ENCODE measurements around the gene CTDNEP1.

Gene CTDNEP1

DNA sequence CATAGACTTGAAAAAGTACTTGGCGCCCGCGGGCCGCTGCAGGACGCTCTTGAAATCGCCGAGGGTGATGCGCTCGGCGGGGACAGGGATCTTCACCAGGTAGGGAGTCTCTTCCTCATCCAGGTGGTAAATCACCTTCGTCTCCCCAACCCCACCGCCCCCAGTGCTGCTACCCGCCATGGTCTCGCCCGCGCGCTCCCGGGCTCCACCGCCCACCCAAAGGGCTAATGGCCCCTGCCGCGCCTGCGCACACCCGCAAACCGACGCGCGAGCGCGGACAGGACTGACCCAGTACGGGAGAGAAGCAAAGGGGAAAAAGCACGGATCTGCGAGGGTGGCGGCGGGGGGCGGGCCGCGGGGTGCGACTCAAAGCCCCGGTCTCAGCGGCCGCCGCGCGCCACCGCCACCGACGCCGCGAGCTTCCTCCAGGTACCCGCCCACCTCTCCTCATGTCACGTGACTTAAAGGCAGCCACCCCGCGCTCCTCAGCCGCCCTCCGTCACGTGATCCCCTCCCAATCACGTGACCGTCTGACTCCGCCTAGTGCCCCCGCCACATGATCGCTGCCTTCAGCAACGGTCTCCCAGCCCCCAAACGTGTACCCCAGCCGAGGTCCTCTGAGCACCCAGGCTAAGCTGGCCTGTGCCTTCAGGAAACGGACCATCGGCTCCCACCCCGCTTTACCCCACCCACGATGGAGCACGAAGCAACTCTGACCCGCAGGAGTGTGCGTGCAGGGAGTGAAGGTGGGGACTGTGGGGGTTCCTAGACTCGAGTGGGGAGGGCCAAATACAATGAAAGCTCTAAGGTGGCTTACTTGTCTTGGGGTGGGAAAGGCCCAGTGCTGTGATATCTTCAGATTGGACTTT lies 17.2 kb downstream of the CTDNEP1 start, which contains the start of gene DVL2:
Gene DVL2 (minus strand): TSS at position 435 of the 869 bp plus-strand sequence. CDS start 255 bp downstream, at position 180.
- Histone ChIP-seq H3K27me3 (ENCODE audit: control insufficient read depth, insufficient read depth, low read length) (no peaks in the 10 kb centered on the region), H3K9me3 (ENCODE audit: control insufficient read depth, insufficient read depth, low read length) (no peaks in the 10 kb centered on the region), H3K4me3 (ENCODE audit: low read depth, low read length) (peak within 1 kb of the TSS; percentile 78), H3K4me1 (ENCODE audit: control insufficient read depth, insufficient read depth, low read length) (peaks cover 8% of the 10 kb centered on the region), H3K9ac (ENCODE audit: low read depth, low read length) (peak within 1 kb of the TSS; percentile 48), H3K36me3 (ENCODE audit: control insufficient read depth, insufficient read depth, low read length) (peaks cover 33% of the 10 kb centered on the region)

DNA sequence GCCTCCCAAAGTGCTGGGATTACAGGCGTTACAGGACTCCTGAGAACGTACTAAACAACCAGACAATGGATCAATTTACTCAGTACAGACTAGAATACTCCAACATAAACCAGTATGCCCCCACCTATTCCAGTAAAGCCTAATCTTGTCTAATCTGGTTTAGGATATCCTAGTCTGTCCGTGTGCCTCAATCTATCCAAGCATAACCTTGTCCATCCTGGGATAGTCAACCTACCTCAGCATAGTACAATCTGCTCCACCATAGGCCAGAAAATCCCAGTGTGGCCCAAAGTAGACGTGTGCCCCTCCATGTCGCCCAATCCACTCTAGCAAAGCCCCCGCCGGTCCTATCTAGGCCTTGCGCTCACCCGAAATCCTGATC lies 17.8 kb downstream of the CTDNEP1 start:
- Histone ChIP-seq H3K4me1 (ENCODE audit: control insufficient read depth, insufficient read depth, low read length) (peaks cover 8% of the 10 kb centered on the region), H3K9me3 (ENCODE audit: control insufficient read depth, insufficient read depth, low read length) (no peaks in the 10 kb centered on the region), H3K4me3 (ENCODE audit: low read depth, low read length) (peak overlapping the region; percentile 78), H3K9ac (ENCODE audit: low read depth, low read length) (peak overlapping the region; percentile 48), H3K36me3 (ENCODE audit: control insufficient read depth, insufficient read depth, low read length) (peaks cover 38% of the 10 kb centered on the region), H3K27me3 (ENCODE audit: control insufficient read depth, insufficient read depth, low read length) (no peaks in the 10 kb centered on the region)

- Histone ChIP-seq H3K4me1 (ENCODE audit: control insufficient read depth, insufficient read depth, low read length) (peaks cover 4% of the 10 kb centered on the region), H3K36me3 (ENCODE audit: control insufficient read depth, insufficient read depth, low read length) (peaks cover 53% of the 10 kb centered on the region), H3K9ac (ENCODE audit: low read depth, low read length) (no peak overlapping the region), H3K9me3 (ENCODE audit: control insufficient read depth, insufficient read depth, low read length) (no peaks in the 10 kb centered on the region), H3K27me3 (ENCODE audit: control insufficient read depth, insufficient read depth, low read length) (no peaks in the 10 kb centered on the region), H3K4me3 (ENCODE audit: low read depth, low read length) (no peak overlapping the region)
Measured at GRCh38 chr17:7232114-7232513, 19.4 kb downstream of the CTDNEP1 start.

- H3K4me3 ChIP-seq (ENCODE audit: low read depth, low read length): no peak overlapping the region
- H3K36me3 ChIP-seq (ENCODE audit: control insufficient read depth, insufficient read depth, low read length): peaks cover 55% of the 10 kb centered on the region
- H3K9me3 ChIP-seq (ENCODE audit: control insufficient read depth, insufficient read depth, low read length): no peaks in the 10 kb centered on the region
- peaks cover 3% of the 10 kb centered on the region for H3K4me1 ChIP-seq (ENCODE audit: control insufficient read depth, insufficient read depth, low read length)
- no peak overlapping the region for H3K9ac ChIP-seq (ENCODE audit: low read depth, low read length)
- no peaks in the 10 kb centered on the region for H3K27me3 ChIP-seq (ENCODE audit: control insufficient read depth, insufficient read depth, low read length)
Measured at GRCh38 chr17:7229504-7229903, 22.0 kb downstream of the CTDNEP1 start.

- Histone ChIP-seq H3K4me3 (ENCODE audit: low read depth, low read length) (no peak overlapping the region), H3K27me3 (ENCODE audit: control insufficient read depth, insufficient read depth, low read length) (no peaks in the 10 kb centered on the region), H3K9ac (ENCODE audit: low read depth, low read length) (no peak overlapping the region), H3K9me3 (ENCODE audit: control insufficient read depth, insufficient read depth, low read length) (no peaks in the 10 kb centered on the region), H3K4me1 (ENCODE audit: control insufficient read depth, insufficient read depth, low read length) (peaks cover 3% of the 10 kb centered on the region), H3K36me3 (ENCODE audit: control insufficient read depth, insufficient read depth, low read length) (peaks cover 60% of the 10 kb centered on the region)
Measured at GRCh38 chr17:7228920-7229319, 22.6 kb downstream of the CTDNEP1 start.

GRCh38 chr17:7226721-7227710 lies 24.5 kb downstream of the CTDNEP1 start:
- H3K36me3 ChIP-seq (ENCODE audit: control insufficient read depth, insufficient read depth, low read length): peaks cover 78% of the 10 kb centered on the region
- H3K4me1 ChIP-seq (ENCODE audit: control insufficient read depth, insufficient read depth, low read length): peaks cover under 1% of the 10 kb centered on the region
- H3K4me3 ChIP-seq (ENCODE audit: low read depth, low read length): no peak overlapping the region
- no peak overlapping the region for H3K9ac ChIP-seq (ENCODE audit: low read depth, low read length)
- H3K9me3 ChIP-seq (ENCODE audit: control insufficient read depth, insufficient read depth, low read length): no peaks in the 10 kb centered on the region
- H3K27me3 ChIP-seq (ENCODE audit: control insufficient read depth, insufficient read depth, low read length): no peaks in the 10 kb centered on the region

DNA sequence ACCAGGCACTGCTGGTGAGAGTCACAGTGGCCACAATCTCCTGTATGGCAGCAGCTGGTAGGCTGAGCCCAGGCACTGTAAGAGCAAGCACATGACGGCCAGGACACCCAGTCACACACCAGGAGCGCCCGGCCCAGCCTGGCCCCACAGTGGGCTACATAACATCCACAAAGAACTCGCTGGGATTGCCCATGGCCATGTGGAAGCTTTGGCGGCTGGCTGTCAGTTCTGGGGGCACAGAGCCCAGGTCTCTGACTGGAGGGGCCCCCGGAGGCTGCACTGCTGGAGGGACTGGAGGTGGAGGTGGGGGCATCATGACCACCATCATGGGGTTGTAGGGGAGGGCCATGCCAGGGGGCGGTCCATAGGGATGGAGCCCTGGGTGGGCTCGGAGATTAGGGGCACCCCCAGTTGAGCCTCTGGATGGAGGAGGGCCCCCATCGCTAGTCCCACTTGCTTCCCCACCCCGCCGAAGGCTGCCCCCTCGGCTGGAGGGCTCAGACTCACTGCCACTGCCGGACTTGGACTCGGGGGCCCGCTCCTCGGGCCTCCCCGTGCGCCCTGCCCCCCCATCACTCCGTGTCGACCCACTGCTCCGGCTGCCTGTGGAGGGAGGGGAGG lies 25.7 kb downstream of the CTDNEP1 start:
- H3K9ac ChIP-seq (ENCODE audit: low read depth, low read length): no peak overlapping the region
- peaks cover 89% of the 10 kb centered on the region for H3K36me3 ChIP-seq (ENCODE audit: control insufficient read depth, insufficient read depth, low read length)
- H3K9me3 ChIP-seq (ENCODE audit: control insufficient read depth, insufficient read depth, low read length): no peaks in the 10 kb centered on the region
- no peaks in the 10 kb centered on the region for H3K4me1 ChIP-seq (ENCODE audit: control insufficient read depth, insufficient read depth, low read length)
- H3K4me3 ChIP-seq (ENCODE audit: low read depth, low read length): no peak overlapping the region
- H3K27me3 ChIP-seq (ENCODE audit: control insufficient read depth, insufficient read depth, low read length): no peaks in the 10 kb centered on the region

GRCh38 chr17:7224661-7225111 lies 26.8 kb downstream of the CTDNEP1 start:
- Histone ChIP-seq H3K36me3 (ENCODE audit: control insufficient read depth, insufficient read depth, low read length) (peaks cover 79% of the 10 kb centered on the region), H3K9me3 (ENCODE audit: control insufficient read depth, insufficient read depth, low read length) (no peaks in the 10 kb centered on the region), H3K4me1 (ENCODE audit: control insufficient read depth, insufficient read depth, low read length) (no peaks in the 10 kb centered on the region), H3K27me3 (ENCODE audit: control insufficient read depth, insufficient read depth, low read length) (no peaks in the 10 kb centered on the region), H3K4me3 (ENCODE audit: low read depth, low read length) (no peak overlapping the region), H3K9ac (ENCODE audit: low read depth, low read length) (no peak overlapping the region)

GRCh38 chr17:7224110-7224509 lies 27.4 kb downstream of the CTDNEP1 start:
- Histone ChIP-seq H3K4me3 (ENCODE audit: low read depth, low read length) (no peak overlapping the region), H3K9ac (ENCODE audit: low read depth, low read length) (no peak overlapping the region), H3K9me3 (ENCODE audit: control insufficient read depth, insufficient read depth, low read length) (no peaks in the 10 kb centered on the region), H3K27me3 (ENCODE audit: control insufficient read depth, insufficient read depth, low read length) (no peaks in the 10 kb centered on the region), H3K4me1 (ENCODE audit: control insufficient read depth, insufficient read depth, low read length) (peaks cover under 1% of the 10 kb centered on the region), H3K36me3 (ENCODE audit: control insufficient read depth, insufficient read depth, low read length) (peaks cover 75% of the 10 kb centered on the region)

- H3K9me3 ChIP-seq (ENCODE audit: control insufficient read depth, insufficient read depth, low read length): no peaks in the 10 kb centered on the region
- no peak overlapping the region for H3K9ac ChIP-seq (ENCODE audit: low read depth, low read length)
- H3K36me3 ChIP-seq (ENCODE audit: control insufficient read depth, insufficient read depth, low read length): peaks cover 69% of the 10 kb centered on the region
- H3K4me1 ChIP-seq (ENCODE audit: control insufficient read depth, insufficient read depth, low read length): peaks cover 3% of the 10 kb centered on the region
- no peaks in the 10 kb centered on the region for H3K27me3 ChIP-seq (ENCODE audit: control insufficient read depth, insufficient read depth, low read length)
- no peak overlapping the region for H3K4me3 ChIP-seq (ENCODE audit: low read depth, low read length)
Measured at GRCh38 chr17:7223375-7223774, 28.2 kb downstream of the CTDNEP1 start.

DNA sequence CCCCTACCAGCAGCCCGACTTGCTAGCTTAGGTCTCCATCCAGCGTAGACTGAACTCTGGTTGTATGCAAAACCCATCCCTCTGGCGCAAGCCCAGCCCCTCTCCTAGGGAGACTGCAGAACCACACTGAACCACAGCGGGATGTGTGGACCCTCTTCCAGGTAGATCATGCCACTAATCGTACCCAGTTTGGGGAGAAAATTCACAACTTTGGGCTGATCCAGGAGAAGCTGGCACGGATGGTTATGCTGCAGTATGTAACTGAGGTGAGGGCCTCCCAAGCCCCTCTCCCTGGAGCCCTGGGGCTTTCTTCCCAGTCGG lies 28.6 kb downstream of the CTDNEP1 start:
- Histone ChIP-seq H3K9ac (ENCODE audit: low read depth, low read length) (no peak overlapping the region), H3K4me3 (ENCODE audit: low read depth, low read length) (no peak overlapping the region), H3K9me3 (ENCODE audit: control insufficient read depth, insufficient read depth, low read length) (no peaks in the 10 kb centered on the region), H3K4me1 (ENCODE audit: control insufficient read depth, insufficient read depth, low read length) (peaks cover 6% of the 10 kb centered on the region), H3K27me3 (ENCODE audit: control insufficient read depth, insufficient read depth, low read length) (no peaks in the 10 kb centered on the region), H3K36me3 (ENCODE audit: control insufficient read depth, insufficient read depth, low read length) (peaks cover 65% of the 10 kb centered on the region)
